ENCODE measurements around the gene PRKCZ. TPM values are rescaled to one million over a fixed set of nuclear protein-coding genes. Genes with fewer than 3 reads are reported as not detected.

PRKCZ gene
- polyA plus RNA-seq, 1 of the 3 experiments (the other 2 are of a cell fraction): 24.2 TPM

- TF ChIP-seq REST (IDR thresholded peaks at IDR 0.05; ENCODE audit: low read depth, low read length): no peak
Measured at GRCh38 chr1:2168535-2168934, 118.3 kb downstream of the PRKCZ start (continued).

- TF ChIP-seq TEAD4 (IDR thresholded peaks at IDR 0.05; ENCODE audit: borderline replicate concordance, insufficient read depth): no peak
- TF ChIP-seq YY1 (IDR thresholded peaks at IDR 0.05; ENCODE audit: low read depth): no peak
- TF ChIP-seq NRF1 (IDR thresholded peaks at IDR 0.05; ENCODE audit: low read depth, low read length): no peak
- no peak for TF ChIP-seq EP300 (IDR thresholded peaks at IDR 0.05; ENCODE audit: borderline replicate concordance in 1 of 2, low read depth in 1 of 2, low read length in 1 of 2)
- no peak for TF ChIP-seq FOXJ3 (CRISPR knock-in tag; IDR thresholded peaks at IDR 0.05)
- no peak for TF ChIP-seq POLR2AphosphoS5 (IDR thresholded peaks at IDR 0.05; ENCODE audit: low read depth, low read length)
- no peak for TF ChIP-seq MEF2A (IDR thresholded peaks at IDR 0.05; ENCODE audit: borderline replicate concordance, low read depth)
- TF ChIP-seq PBX3 (IDR thresholded peaks at IDR 0.05): no peak
- TF ChIP-seq GABPA (IDR thresholded peaks at IDR 0.05; ENCODE audit: low read depth): no peak
- TF ChIP-seq SIN3A (IDR thresholded peaks at IDR 0.05; ENCODE audit: borderline replicate concordance, low read depth, low read length): no peak
- no peak for TF ChIP-seq NFIC (IDR thresholded peaks at IDR 0.05; ENCODE audit: borderline replicate concordance)
- no peak for TF ChIP-seq MAX (IDR thresholded peaks at IDR 0.05; ENCODE audit: low read depth)
- TF ChIP-seq ZBTB33 (IDR thresholded peaks at IDR 0.05; ENCODE audit: borderline replicate concordance, low read depth): no peak
- no peak for TF ChIP-seq IRF3 (IDR thresholded peaks at IDR 0.05; ENCODE audit: low read depth, low read length)
- TF ChIP-seq CHD2 (IDR thresholded peaks at IDR 0.05; ENCODE audit: low read length, partially characterized antibody): no peak
- no peak for TF ChIP-seq ELF1 (IDR thresholded peaks at IDR 0.05)
- TF ChIP-seq EZH2phosphoT487 (IDR thresholded peaks at IDR 0.05; ENCODE audit: borderline replicate concordance, low read depth): no peak
- no peak for TF ChIP-seq GATA2 (CRISPR knock-in tag; IDR thresholded peaks at IDR 0.05)
- TF ChIP-seq TCF12 (IDR thresholded peaks at IDR 0.05): no peak
- Histone ChIP-seq H3F3A (replicated peaks; ENCODE audit: insufficient read depth) (no peaks in the 10 kb centered on the region), H3K9me3 (no peaks in the 10 kb centered on the region), H2AFZ (ENCODE audit: low read depth) (no peak overlapping the region), H3K4me1 (ENCODE audit: control insufficient read depth in 1 of 2, insufficient read depth in 2 of 2, low read depth in 1 of 2, low read length in 1 of 2) (peaks cover 0 to under 1% of the 10 kb centered on the region in 2 experiments; a peak in 1 of 4 replicates), H3K4me2 (no peak overlapping the region), H3K4me3 (ENCODE audit: low read depth in 2 of 2, low read length in 1 of 2) (no peak overlapping the region), H3K27me3 (ENCODE audit: insufficient read depth) (no peaks in the 10 kb centered on the region), H4K20me1 (ENCODE audit: insufficient read depth) (no peaks in the 10 kb centered on the region), H3K79me2 (ENCODE audit: insufficient read depth) (no peaks in the 10 kb centered on the region), H3K36me3 (replicated peaks in 1 of 2; ENCODE audit: control insufficient read depth in 1 of 2, insufficient read depth in 2 of 2, low read length in 1 of 2) (peaks cover 0 to 3% of the 10 kb centered on the region in 2 experiments), H3K27ac (ENCODE audit: low read depth in 2 of 2, low read length in 1 of 2) (no peak overlapping the region), H3K9ac (no peak overlapping the region), H3K9me2 (no peaks in the 10 kb centered on the region)
- WGBS (ENCODE audit: low lambda C conversion rate): 96% methylated on average over 36 of the region's 43 CpGs
- no peak for DNase-seq
- ChIA-PET POLR2A (no interaction called here), CTCF (no interaction called here)
Measured at GRCh38 chr1:2169200-2169836, 119.1 kb downstream of the PRKCZ start.

Data from SK-N-SH (cell line).